GM12875 (cell line): ENCODE data around the gene CAMKMT.
A peak's percentile ranks its signal among the peaks of the same experiment; 100 is the strongest.

ENCODE experiments used
- H3K4me3 ChIP-seq: one replicate; pipeline ENCODE4 v1.5.1; 2011; ENCODE audit warnings: low read depth, low read length, control low read depth
- TF ChIP-seq, protein P1 (sequence below): IDR thresholded peaks from 2 replicates; pipeline ENCODE4 v1.5.1; 2011; ENCODE audit warnings: low read depth, mild to moderate bottlenecking, control low read depth, inconsistent platforms, low read length, moderate library complexity, borderline replicate concordance; ENCODE audit not compliant: insufficient read depth

The CAMKMT gene

DNA sequence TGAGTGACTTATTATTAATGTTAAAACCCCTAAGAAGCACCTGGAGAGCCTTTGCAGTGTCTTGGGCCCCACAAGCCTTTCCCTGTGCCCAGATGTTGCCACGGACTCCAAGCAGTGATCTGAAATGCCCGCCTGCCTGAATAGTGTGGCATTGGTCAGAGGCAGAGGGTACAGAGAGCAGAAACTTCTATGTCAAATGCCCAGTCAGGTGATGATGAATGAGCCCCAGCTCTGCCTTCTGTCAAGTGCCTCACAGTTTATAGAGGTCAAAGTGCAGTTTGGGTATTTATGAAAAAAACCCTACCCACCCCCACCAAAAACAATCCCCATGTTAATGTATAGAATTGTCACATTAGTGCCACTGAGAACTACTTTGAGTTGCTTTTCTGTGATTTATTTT is 409.8 kb downstream of the CAMKMT start:
- H3K4me3 ChIP-seq = no peak overlapping the region
- TF ChIP-seq, protein P1, sequence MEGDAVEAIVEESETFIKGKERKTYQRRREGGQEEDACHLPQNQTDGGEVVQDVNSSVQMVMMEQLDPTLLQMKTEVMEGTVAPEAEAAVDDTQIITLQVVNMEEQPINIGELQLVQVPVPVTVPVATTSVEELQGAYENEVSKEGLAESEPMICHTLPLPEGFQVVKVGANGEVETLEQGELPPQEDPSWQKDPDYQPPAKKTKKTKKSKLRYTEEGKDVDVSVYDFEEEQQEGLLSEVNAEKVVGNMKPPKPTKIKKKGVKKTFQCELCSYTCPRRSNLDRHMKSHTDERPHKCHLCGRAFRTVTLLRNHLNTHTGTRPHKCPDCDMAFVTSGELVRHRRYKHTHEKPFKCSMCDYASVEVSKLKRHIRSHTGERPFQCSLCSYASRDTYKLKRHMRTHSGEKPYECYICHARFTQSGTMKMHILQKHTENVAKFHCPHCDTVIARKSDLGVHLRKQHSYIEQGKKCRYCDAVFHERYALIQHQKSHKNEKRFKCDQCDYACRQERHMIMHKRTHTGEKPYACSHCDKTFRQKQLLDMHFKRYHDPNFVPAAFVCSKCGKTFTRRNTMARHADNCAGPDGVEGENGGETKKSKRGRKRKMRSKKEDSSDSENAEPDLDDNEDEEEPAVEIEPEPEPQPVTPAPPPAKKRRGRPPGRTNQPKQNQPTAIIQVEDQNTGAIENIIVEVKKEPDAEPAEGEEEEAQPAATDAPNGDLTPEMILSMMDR = no peak

DNA sequence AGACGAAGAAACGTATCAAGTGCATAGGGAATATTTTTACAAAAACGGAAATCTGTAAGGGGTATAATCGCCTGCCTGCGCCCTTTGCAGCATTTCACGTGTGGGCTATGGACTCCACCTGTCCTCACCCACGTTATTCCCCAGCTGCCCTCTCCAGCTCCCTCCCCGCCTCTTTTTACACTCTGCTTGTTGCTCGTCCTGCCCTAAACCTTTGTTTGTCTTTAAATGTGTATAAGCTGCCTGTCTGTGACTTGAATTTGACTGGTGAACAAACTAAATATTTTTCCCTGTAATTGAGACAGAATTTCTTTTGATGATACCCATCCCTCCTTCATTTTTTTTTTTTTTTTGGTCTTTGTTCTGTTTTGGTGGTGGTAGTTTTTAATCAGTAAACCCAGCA is 410.4 kb downstream of the CAMKMT start:
- no peak overlapping the region for H3K4me3 ChIP-seq
- TF ChIP-seq, protein P1 = no peak

DNA sequence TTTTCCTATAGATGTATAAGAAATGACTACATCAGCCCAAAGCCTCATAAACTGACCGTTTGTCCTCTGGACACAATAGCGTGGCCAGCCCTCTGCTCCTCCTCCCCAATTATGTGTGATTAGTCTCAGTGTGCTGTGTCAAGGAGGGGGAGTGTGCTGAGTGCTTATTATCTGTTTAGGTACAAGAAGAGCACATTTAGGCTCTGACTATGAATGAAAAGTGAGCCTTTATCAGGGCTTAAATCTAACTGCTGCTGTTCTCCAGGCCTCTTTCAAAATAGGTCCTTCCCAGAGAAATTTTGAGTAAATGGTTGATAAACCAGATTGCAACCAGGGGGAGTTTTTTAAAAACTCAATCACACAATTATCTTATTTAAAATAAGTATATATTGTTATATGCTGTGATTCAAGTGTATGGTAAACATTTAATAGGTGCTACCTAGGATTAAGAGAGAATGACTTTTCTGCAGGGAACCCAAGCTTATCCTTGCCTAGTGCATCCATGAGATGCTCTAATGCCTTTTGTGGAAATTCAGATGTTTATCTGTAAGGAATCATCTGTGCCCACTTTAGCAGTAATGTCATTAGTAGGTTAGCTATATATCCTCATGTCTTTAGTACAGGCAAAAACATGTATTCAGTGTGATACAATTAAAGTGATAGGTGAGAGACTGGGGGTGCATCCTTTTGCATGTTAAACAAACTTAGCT is 411.1 kb downstream of the CAMKMT start:
- H3K4me3 ChIP-seq = no peak overlapping the region
- TF ChIP-seq, protein P1 = no peak

DNA sequence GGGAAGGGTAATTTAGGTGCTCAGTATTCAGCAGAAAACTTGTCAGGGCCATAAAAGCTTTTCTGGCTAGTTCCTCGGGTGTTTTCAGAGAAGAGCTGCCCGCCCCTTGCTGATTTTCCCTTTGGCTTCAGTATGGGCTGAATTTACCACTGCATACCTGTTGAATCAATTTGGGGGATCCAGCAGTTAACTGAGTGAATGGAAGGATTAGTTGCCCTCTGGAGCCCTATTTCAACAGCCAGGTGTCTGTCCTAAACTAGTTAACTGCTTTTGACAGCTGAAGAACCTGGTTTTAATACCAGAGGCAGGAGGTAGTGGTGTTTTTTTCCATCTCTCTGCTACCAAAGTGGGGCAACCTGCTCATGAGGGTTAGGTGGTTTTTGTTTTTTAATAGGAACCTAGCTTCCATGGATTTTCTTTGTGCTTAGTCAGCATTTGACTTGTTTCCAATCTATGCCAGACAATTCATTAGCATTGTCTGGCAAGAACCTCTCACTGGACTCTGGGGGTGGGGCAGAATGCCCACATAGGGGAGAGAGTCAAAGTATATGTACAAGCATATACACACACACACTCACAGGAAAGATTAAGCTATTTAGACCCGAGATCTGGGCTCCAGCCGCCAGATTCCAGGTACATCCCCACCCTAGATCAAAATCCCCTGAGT is 413.2 kb downstream of the CAMKMT start:
- no peak overlapping the region for H3K4me3 ChIP-seq
- TF ChIP-seq, protein P1 = no peak

DNA sequence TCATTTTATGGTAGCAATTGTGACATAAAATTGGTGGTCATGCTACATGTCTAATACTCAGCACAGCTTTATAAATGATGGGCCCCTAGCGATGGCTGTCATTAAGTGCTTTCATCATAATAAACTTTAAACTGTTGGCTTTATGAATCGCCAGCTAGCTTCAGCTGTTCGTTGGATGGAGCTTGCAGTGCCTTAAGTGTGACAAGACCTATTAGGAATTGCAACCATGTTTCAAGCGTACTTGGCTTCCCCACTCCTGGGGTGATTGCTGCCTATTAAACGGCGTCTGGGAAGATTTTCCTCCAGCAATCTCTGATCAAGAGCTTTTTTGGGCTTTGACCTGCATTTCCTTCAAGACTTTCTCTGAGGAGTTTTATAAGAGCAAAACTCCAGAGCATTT is 415.3 kb downstream of the CAMKMT start:
- no peak overlapping the region for H3K4me3 ChIP-seq
- TF ChIP-seq, protein P1 = no peak

DNA sequence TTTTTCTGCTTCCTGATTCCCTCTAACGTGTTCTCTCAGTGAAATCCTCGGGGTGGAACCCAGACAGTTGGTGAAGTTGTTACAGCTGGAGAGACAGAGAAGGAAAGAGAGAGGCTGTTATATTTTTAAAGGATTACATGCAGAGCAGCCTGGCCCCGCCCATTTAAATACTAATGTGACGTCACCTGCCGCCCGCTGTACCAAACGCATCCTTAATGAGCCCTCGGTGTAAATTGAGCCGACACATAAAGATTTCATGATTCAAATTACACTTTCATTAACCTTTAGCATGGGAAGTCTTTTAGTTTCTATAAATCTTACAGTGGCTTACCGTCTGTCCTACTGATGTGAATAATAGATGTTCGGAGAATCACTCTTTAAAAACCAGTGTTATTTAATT is 415.8 kb downstream of the CAMKMT start:
- H3K4me3 ChIP-seq = no peak overlapping the region
- TF ChIP-seq, protein P1 = no peak

DNA sequence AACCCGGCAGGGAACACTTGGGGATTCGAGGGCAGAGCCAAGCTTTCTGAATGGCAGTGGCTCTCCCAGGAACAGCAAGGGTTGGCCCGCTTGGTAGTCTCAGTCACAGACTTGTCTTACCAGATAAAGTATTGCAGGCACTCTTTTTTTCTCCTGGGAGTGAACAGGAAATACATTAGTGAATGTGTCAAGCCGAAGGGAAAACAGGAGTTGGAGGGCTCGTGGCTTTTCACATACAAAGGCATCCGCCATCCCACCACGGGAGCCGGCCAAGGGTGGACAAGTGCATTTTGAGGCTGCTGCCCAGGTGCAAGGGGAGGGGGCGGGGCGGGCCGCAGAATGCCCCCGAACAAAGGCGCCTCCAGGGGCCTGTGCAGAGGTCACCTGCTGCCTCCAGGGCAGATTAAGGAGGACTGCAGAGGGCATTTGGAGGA is 416.5 kb downstream of the CAMKMT start:
- TF ChIP-seq, protein P1 = no peak
- peak overlapping the region; percentile 36 for H3K4me3 ChIP-seq
